ENCODE data around the gene MRTFA. TPM values are rescaled to one million over a fixed set of nuclear protein-coding genes. Genes with fewer than 3 reads are reported as not detected.
A peak's percentile ranks its signal among the peaks of the same experiment; 100 is the strongest.
"Not testable (repeated sequence)": the region's sequence is repeated elsewhere in the genome, so short reads cannot be mapped to it uniquely, and the experiment has no call there.

The MRTFA gene
- total RNA-seq, 2 experiments from 2014 or later = 72.5 to 76.3 TPM

DNA sequence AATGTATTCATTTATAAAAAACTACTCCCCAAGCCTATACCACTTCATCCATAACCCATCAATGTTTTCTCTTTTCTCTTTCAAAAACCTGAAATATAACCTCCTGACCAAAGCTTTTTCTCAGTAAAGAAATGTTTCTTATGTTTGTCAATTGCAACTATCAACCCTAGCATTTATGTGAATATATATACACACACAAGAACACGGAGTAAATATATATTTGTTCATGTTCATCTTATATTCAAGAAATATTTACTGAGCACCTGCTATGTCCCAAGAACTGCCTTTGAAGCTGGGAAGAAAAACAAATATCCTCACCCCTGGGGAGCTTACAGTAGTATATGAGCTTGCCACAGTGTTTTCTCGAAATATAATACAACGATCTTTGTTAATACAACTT, 3.5 kb downstream of the MRTFA start:
- Mint-ChIP-seq H3K27ac (no peak overlapping the region), H3K4me3 (no peak overlapping the region), H3K9me3 (no peaks in the 10 kb centered on the region)

DNA sequence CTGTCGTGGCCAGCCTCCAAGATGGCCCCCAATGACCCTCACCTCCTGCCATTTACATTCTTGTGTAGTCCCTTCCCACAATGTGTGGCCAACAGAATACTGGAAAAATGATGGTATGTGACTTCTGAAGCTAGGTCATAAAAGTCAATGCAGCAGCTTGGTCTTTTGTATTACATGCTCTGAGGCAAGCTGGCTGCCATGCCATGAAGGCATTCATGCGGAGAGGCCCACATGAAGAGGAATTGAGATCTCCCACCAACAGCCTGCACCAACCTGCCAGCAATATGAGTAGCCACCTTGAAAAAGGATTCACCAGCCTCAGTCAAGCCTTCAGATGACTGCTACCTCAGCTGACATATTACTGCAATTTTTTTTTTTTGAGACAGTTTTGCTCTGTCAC, 4.6 kb downstream of the MRTFA start:
- Mint-ChIP-seq H3K4me3 (no peak overlapping the region), H3K36me3 (peaks cover 4% of the 10 kb centered on the region), H3K27ac (peak overlapping the region; percentile 49), H3K27me3 (no peaks in the 10 kb centered on the region), H3K4me1 (peaks cover 27% of the 10 kb centered on the region), H3K9me3 (no peaks in the 10 kb centered on the region)
- ATAC-seq (ENCODE audit: low read depth) = no peak
- POLR2A ChIA-PET = no interaction called here
- DNase-seq = no peak

More for the DNA sequence above, 3.5 kb downstream of the MRTFA start:
- POLR2A ChIA-PET = no interaction called here
- no peak for ATAC-seq (ENCODE audit: low read depth)
- H3K4me1 Mint-ChIP-seq = peaks cover 27% of the 10 kb centered on the region
- H3K36me3 Mint-ChIP-seq = peaks cover 4% of the 10 kb centered on the region
- no peaks in the 10 kb centered on the region for H3K27me3 Mint-ChIP-seq
- DNase-seq = no peak

DNA sequence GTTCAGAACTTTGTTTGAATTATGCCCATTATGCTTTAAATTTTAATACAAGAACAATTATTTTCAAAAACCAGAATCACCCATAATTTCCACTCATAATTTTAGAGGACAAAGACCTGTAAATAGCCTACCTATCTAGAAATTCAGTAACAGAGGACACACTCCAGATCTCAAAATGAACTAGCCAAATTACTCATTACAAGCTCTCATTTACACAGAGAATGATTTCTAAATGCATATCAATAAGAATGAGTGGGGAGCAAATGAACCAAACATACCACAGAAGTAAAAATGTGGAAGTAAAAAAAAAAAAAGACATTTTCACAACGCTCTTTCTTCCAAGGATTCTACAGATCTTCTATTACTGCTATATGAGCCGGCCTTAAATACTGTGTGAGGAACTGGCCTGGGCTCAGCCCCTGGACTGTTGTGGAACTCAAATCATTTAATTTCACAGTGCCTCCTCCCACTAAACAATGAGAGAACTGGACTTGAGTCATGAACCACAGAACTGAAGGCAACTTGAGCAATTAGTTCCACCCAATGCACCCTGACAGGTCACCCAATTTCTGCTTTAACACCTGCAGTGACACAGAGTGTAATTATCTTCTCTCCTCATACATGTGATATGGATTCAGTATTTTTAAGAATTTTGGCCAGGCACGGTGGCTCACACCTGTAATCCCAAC, 8.0 kb downstream of the MRTFA start:
- no peak for ATAC-seq (ENCODE audit: low read depth)
- H3K9me3 Mint-ChIP-seq = no peaks in the 10 kb centered on the region
- DNase-seq = no peak
- H3K27ac Mint-ChIP-seq = no peak overlapping the region
- peaks cover 6% of the 10 kb centered on the region for H3K36me3 Mint-ChIP-seq
- peaks cover 13% of the 10 kb centered on the region for H3K4me1 Mint-ChIP-seq
- H3K4me3 Mint-ChIP-seq = no peak overlapping the region
- no peaks in the 10 kb centered on the region for H3K27me3 Mint-ChIP-seq
- POLR2A ChIA-PET = no interaction called here

DNA sequence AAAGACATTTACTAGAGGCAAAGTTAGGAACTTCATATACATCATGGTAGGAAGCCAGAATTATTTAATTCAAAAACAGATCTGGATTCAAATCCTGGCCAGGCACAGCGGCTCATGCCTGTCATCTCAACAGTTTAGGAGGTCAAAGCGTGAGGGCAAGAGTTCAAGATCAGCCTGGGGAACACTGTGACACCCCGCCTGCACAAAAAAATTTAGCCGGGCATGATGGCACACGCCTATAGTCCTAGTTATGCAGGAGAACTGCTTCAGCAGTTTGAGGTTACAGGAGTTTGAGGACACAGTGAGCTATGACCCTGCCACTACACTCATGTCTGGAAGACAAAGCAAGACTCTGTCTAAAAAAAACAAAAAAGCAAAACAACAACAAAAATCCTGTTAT, 8.9 kb downstream of the MRTFA start:
- Mint-ChIP-seq H3K9me3 (peaks cover 1% of the 10 kb centered on the region), H3K36me3 (peaks cover 6% of the 10 kb centered on the region), H3K4me3 (no peak overlapping the region), H3K4me1 (peaks cover 11% of the 10 kb centered on the region), H3K27ac (no peak overlapping the region), H3K27me3 (no peaks in the 10 kb centered on the region)
- POLR2A ChIA-PET = no interaction called here
- DNase-seq (no peak), ATAC-seq (ENCODE audit: low read depth) (no peak)

DNA sequence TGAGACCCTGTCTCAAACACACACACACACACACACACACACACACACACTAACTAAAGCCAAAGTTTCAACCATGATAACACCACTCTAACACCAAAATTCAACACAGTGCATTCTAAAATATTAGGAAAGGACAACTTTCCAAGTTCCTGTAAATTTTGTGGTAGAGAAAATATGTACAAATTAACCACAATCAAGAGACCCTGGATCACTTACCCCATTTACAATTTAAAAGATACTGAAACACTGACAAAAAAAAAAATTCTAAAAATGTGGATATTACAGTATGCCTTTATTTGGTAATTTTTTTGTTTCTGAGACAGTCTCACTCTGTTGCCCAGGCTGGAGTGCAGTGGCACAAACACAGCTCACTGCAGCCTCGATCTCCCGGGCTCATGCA, 9.7 kb downstream of the MRTFA start:
- H3K36me3 Mint-ChIP-seq = peaks cover 8% of the 10 kb centered on the region
- no peak overlapping the region for H3K27ac Mint-ChIP-seq
- H3K9me3 Mint-ChIP-seq = peaks cover 5% of the 10 kb centered on the region
- peaks cover 13% of the 10 kb centered on the region for H3K4me1 Mint-ChIP-seq
- ATAC-seq (ENCODE audit: low read depth) = no peak
- POLR2A ChIA-PET = no interaction called here
- no peaks in the 10 kb centered on the region for H3K27me3 Mint-ChIP-seq
- DNase-seq = no peak
- no peak overlapping the region for H3K4me3 Mint-ChIP-seq

DNA sequence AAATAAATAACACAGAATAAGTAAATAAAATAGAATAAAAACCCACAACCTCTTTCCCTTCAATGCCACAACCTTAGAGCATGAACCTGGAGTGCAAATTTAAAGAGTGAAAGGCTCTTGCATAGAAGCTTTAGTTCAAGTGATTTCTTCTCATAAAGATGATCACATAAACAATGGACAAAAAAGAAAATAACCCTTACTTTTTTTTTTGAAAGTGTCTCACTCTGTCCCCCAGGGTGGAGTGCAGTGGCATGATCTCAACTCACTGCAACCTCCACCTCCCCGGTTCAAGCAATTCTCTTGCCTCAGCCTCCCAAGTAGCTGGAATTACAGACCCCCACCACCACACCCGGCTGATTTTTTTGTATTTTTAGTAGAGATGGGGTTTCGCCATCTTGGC, 10.7 kb downstream of the MRTFA start:
- Mint-ChIP-seq H3K4me1 (peaks cover 13% of the 10 kb centered on the region), H3K36me3 (peaks cover 12% of the 10 kb centered on the region)
- ATAC-seq (ENCODE audit: low read depth); H3K9me3 Mint-ChIP-seq; POLR2A ChIA-PET; H3K4me3 Mint-ChIP-seq; DNase-seq; H3K27ac Mint-ChIP-seq; H3K27me3 Mint-ChIP-seq: not testable (repeated sequence)

DNA sequence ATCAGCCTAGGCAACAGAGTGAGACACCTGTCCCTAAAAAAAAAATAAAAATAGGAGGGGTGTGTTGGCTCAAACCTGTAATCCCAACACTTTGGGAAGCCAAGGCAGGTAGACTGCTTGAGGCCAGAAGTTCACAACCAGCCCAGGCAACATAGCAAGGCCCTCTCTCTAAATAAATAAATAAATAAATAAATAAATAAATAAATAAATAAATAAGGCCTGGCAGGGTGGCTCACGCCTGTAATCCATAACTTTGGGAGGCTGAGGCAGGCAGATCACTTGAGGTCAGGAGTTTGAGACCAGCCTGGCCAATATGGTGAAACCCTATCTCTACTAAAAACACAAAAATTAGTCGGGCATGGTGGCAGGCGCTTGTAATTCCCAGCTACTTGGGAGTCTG, 11.2 kb downstream of the MRTFA start:
- H3K4me3 Mint-ChIP-seq; H3K27me3 Mint-ChIP-seq; H3K9me3 Mint-ChIP-seq; DNase-seq; ATAC-seq (ENCODE audit: low read depth); POLR2A ChIA-PET; H3K27ac Mint-ChIP-seq: not testable (repeated sequence)
- H3K4me1 Mint-ChIP-seq = peaks cover 13% of the 10 kb centered on the region
- H3K36me3 Mint-ChIP-seq = peaks cover 17% of the 10 kb centered on the region

DNA sequence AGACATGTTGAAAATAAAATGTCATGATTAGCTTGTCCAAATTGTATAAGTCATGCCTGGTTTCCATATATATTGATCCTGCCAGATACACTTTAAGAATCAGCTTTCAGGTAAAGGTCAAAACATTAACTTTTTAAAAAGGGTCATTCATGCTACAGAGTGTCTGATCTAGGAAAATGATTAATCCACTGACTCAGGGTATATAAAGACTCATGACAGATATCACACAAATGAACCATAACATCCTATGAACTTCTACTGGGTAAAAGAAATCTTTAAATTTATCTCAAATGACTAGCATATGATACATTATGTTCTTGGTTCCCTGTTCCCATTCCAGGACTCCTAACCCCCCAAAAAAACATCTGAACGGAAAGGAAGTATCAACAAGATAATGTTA, 11.7 kb downstream of the MRTFA start:
- no peak for DNase-seq
- POLR2A ChIA-PET = no interaction called here
- Mint-ChIP-seq H3K27ac (no peak overlapping the region), H3K9me3 (peaks cover 10% of the 10 kb centered on the region), H3K27me3 (no peaks in the 10 kb centered on the region), H3K36me3 (peaks cover 17% of the 10 kb centered on the region), H3K4me3 (no peak overlapping the region), H3K4me1 (peaks cover 13% of the 10 kb centered on the region)
- ATAC-seq (ENCODE audit: low read depth) = no peak

DNA sequence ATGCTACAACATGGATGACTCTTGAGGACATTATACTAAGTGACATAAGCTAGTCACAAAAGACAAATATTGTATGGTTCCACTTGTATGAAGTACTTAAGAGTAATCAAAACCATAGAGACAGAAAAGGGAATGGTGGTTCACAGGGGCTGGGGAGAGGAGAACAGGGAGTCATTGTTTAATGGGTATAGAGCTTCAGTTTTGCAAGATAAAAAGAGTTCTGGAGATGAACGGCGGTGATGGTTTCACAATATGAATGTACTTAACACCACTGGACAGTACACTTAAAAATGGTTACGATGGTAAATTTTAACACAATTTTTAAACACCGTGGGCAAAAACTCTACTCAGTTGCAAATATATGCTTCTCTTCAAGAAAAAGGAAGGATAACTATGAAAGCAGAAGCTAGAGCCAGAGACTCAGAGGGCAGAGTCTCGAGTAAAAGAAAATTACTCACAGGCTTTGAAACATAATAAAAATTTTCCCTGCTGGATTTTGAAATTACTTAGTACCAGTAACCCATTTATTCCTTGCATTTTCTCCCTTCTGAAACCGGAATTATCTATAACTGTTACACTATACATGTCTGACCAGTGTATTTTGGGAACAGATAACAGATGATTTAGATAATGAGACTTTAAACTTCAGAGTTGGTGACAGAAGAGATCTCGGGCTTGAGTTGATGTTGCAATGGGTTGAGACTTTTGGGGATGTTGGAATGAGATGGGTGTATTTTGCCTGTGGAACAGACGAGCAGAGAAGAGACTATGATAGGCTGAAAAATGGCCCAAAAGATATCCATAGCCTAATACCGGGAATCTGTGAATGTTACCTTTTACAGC, 15.0 kb downstream of the MRTFA start:
- ATAC-seq (ENCODE audit: low read depth) (no peak), DNase-seq (no peak)
- Mint-ChIP-seq H3K4me1 (peaks cover 6% of the 10 kb centered on the region), H3K4me3 (no peak overlapping the region), H3K27me3 (no peaks in the 10 kb centered on the region), H3K36me3 (peaks cover 27% of the 10 kb centered on the region), H3K9me3 (peaks cover 12% of the 10 kb centered on the region), H3K27ac (no peak overlapping the region)
- POLR2A ChIA-PET = no interaction called here

DNA sequence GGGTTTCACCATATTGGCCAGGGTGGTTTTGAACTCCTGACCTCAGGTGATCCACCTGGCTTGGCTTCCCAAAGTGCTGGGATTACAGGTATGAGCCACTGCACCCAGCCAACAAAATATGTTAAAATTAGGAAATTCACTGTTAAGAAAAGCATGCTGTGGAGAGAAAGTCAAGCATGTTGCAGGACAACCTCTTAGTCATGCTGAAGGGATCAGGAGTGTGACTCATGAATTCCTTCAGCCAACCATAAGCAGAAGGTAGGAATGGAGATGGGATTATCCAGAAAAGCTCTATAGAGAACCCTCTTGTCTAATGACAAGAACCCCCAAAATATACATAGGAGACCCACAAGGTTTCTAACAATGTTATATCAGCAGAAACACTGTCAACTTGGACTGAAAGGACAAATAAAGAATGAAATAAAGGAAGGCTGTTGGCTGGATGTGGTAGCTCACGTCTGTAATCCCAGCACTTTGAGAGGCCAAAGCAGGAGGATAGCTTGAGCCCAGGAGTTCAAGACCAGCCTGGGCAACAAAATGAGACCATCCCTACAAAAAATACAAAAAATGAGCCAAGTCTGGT, 16.0 kb downstream of the MRTFA start:
- H3K9me3 Mint-ChIP-seq = peaks cover 12% of the 10 kb centered on the region
- ATAC-seq (ENCODE audit: low read depth) (no peak), DNase-seq (no peak)
- H3K4me3 Mint-ChIP-seq = no peak overlapping the region
- H3K27ac Mint-ChIP-seq = no peak overlapping the region
- H3K4me1 Mint-ChIP-seq = peaks cover 8% of the 10 kb centered on the region
- no peaks in the 10 kb centered on the region for H3K27me3 Mint-ChIP-seq
- peaks cover 33% of the 10 kb centered on the region for H3K36me3 Mint-ChIP-seq
- POLR2A ChIA-PET = no interaction called here

DNA sequence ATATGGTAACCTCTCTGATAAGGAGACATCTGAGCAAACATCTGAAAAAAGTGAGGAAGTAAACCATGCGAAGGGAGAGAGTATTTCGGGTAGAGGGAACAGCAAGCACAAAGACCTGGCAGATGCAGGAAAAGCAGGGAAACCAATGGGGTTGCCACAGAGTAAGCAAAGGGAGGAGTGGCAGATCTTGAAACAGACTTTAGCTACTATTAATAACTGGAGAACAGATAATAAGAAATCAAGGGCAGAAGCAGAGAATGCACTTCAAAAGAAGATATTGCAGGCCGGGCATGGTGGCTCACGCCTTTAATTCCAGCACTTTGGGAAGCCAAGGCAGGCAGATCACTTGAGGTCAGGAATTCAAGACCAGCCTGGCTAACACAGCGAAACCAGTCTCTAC, 18.1 kb downstream of the MRTFA start:
- DNase-seq = no peak
- Mint-ChIP-seq H3K4me1 (peaks cover 8% of the 10 kb centered on the region), H3K36me3 (peaks cover 33% of the 10 kb centered on the region), H3K27me3 (no peaks in the 10 kb centered on the region), H3K27ac (no peak overlapping the region), H3K4me3 (no peak overlapping the region), H3K9me3 (peaks cover 12% of the 10 kb centered on the region)
- POLR2A ChIA-PET = no interaction called here
- ATAC-seq (ENCODE audit: low read depth) = no peak

DNA sequence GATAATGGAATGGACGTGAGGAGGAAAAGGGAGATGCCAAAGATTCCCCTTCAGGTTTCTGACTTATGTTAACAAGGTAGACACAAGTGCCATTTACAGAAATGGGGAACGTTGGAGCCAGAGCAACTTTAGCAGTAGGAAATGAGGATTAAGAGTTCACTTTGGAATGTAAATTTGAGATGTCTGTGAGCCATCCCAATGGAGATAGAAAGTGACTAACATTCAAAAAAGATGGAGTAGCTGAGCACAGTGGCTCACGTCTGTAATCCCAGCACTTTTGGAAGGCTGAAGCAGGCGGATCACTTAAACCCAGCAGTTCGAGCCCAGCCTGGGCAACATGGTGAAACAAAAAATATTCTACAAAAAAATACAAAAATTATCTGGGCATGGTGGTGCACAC, 19.9 kb downstream of the MRTFA start:
- POLR2A ChIA-PET = no interaction called here
- H3K4me3 Mint-ChIP-seq = no peak overlapping the region
- peaks cover 5% of the 10 kb centered on the region for H3K9me3 Mint-ChIP-seq
- no peaks in the 10 kb centered on the region for H3K27me3 Mint-ChIP-seq
- DNase-seq (no peak), ATAC-seq (ENCODE audit: low read depth) (no peak)
- peaks cover 4% of the 10 kb centered on the region for H3K4me1 Mint-ChIP-seq
- H3K36me3 Mint-ChIP-seq = peaks cover 24% of the 10 kb centered on the region
- no peak overlapping the region for H3K27ac Mint-ChIP-seq

DNA sequence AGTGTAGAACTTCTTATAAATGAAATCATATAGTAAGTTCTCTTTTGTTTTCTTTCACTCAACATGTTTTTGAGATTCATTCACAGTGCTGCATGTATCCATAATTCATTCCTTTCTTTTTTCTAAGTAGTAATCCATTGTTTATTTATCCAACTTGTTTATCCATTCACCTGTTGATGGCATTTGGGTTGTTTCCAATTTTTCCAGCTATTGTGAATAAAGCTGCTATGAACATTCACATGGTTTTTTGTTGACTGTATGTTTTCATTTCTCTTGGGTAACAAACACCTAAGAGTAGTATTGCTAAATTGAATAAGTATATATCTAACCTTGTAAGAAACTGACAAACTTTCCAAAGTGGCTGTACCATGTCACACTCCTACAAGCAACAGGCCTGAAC, 23.5 kb downstream of the MRTFA start:
- no peak overlapping the region for H3K4me3 Mint-ChIP-seq
- peaks cover 4% of the 10 kb centered on the region for H3K4me1 Mint-ChIP-seq
- no peak overlapping the region for H3K27ac Mint-ChIP-seq
- peaks cover 2% of the 10 kb centered on the region for H3K9me3 Mint-ChIP-seq
- H3K27me3 Mint-ChIP-seq = no peaks in the 10 kb centered on the region
- H3K36me3 Mint-ChIP-seq = peaks cover 11% of the 10 kb centered on the region
- POLR2A ChIA-PET = no interaction called here
- ATAC-seq (ENCODE audit: low read depth) (no peak), DNase-seq (no peak)

DNA sequence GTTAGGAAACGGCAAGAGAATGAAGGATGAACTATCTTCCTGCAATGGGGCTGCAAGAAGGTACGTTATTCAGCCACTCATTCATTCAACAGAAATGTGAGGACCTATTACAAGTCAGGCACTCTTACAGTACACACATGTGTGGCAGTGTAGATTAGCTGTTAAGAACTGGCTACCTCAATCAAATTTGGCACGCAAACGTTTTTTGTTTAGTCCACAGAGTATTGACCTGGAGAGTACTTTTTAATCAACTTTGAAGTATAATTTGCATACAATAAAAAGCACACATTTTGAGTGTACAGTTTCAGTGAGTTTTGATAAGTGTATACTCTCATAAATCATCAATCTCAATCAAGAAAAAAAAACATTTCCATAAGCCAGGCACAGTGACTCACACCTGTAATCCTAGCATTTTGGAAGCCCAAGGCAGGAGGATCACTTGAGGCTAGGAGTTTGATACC, 24.2 kb downstream of the MRTFA start:
- H3K36me3 Mint-ChIP-seq = peaks cover 7% of the 10 kb centered on the region
- DNase-seq = no peak
- H3K27me3 Mint-ChIP-seq = no peaks in the 10 kb centered on the region
- no peak overlapping the region for H3K4me3 Mint-ChIP-seq
- ATAC-seq (ENCODE audit: low read depth) = no peak
- POLR2A ChIA-PET = no interaction called here
- H3K27ac Mint-ChIP-seq = no peak overlapping the region
- peaks cover 6% of the 10 kb centered on the region for H3K4me1 Mint-ChIP-seq
- H3K9me3 Mint-ChIP-seq = no peaks in the 10 kb centered on the region

Data from activated naive CD8-positive, alpha-beta T cell treated with anti-CD3 and anti-CD28 coated beads, Interleukin-2, amount 10 ng/mL, durations not matched to agents 7 days and 5 days (primary cell).